HepG2 (cell line): ENCODE measurements around the gene RTP3. TPM values are rescaled to one million over a fixed set of nuclear protein-coding genes. Genes with fewer than 3 reads are reported as not detected.
A peak's percentile ranks its signal among the peaks of the same experiment; 100 is the strongest.

Experiments
- ATAC-seq: fragments of 200-7000 bp; cut with Tn5 transposase; 3 replicates; pipeline ENCODE4 v1.9.1; 2020; ENCODE audit warnings: mild to moderate bottlenecking, moderate library complexity
- BruUV-seq: library from RNA; stranded (reverse); fragments of 400-500 nt; replicated peaks from 2 replicates; lab custom pipeline; 2021; lab: Mats Ljungman, UMichigan
- CTCF ChIA-PET: fragments of 300-600 bp; formaldehyde crosslinking; extraction: SDS; loops from one replicate; lab custom pipeline; 2021; ENCODE audit warnings: low total read pairs, inconsistent platforms, low intra/inter-chr PET ratio; lab: Yijun Ruan, JAX
- POLR2A ChIA-PET: fragments of 350-600 bp; sonication (Branson Sonifier 250); formaldehyde crosslinking; loops from one replicate; lab custom pipeline; 2020; ENCODE audit warnings: antibody characterized with exemption, inconsistent platforms; lab: Yijun Ruan, JAX
- DNase-seq: peaks from one replicate; pipeline ENCODE4 v3.0.0-alpha.2; 2015; ENCODE audit warnings: low spot score
- FAIRE-seq: peaks from 3 replicates; lab custom pipeline; 2011; peaks lifted over from hg19 to GRCh38; lab: Jason Lieb, UNC
- H2AFZ ChIP-seq: one replicate; pipeline ENCODE4 v1.6.1; 2011; ENCODE audit warnings: low read length, inconsistent platforms
- H3K27ac ChIP-seq: fragments of 300-600 bp; 3 replicates; pipeline ENCODE4 v1.8.0; 2011; ENCODE audit warnings: mixed run types, mild to moderate bottlenecking, mixed read lengths, low read length, inconsistent platforms; ENCODE audit not compliant: insufficient read depth; ENCODE audit errors: extremely low read length
- H3K27me3 ChIP-seq, 2 experiments: fragments of 200-600 bp in 1 of 2; 2 replicates in 1 of 2; 3 replicates in 1 of 2; pipeline versions ENCODE4 v1.6.0 to v1.8.0; 2011; ENCODE audit warnings: low read length in 2 of 2, mild to moderate bottlenecking in 2 of 2, moderate library complexity in 2 of 2, inconsistent platforms in 1 of 2; ENCODE audit not compliant: insufficient read depth in 2 of 2, control insufficient read depth in 1 of 2
- H3K36me3 ChIP-seq, 2 experiments: fragments of 200-600 bp in 1 of 2; replicated peaks in 1 of 2; 2 replicates in 1 of 2; 3 replicates in 1 of 2; pipeline versions ENCODE4 v1.5.1 to v1.8.0; 2011; ENCODE audit warnings: low read length in 2 of 2, inconsistent platforms in 1 of 2; ENCODE audit not compliant: insufficient read depth in 2 of 2, control insufficient read depth in 1 of 2
- H3K4me1 ChIP-seq: 2 replicates; pipeline ENCODE4 v1.5.1; 2012; ENCODE audit warnings: low read length, inconsistent platforms; ENCODE audit not compliant: insufficient read depth
- H3K4me2 ChIP-seq: 2 replicates; pipeline ENCODE4 v1.6.0; 2011; ENCODE audit warnings: low read depth, low read length, inconsistent platforms
- H3K4me3 ChIP-seq, 3 experiments: fragments of 200-600 bp in 1 of 3; sonication (generic), shearing (Covaris generic) in 1 of 3; replicated peaks in 1 of 3; 2 replicates each; pipeline ENCODE4 v1.5.1; 2011 to 2016; ENCODE audit warnings: low read length in 3 of 3, inconsistent platforms in 2 of 3, low read depth in 2 of 3, mild to moderate bottlenecking in 2 of 3, control low read depth in 1 of 3, mixed read lengths in 1 of 3; ENCODE audit not compliant: insufficient read depth in 1 of 3
- H3K79me2 ChIP-seq: one replicate; pipeline ENCODE4 v1.6.1; 2011; ENCODE audit warnings: low read length, inconsistent platforms; ENCODE audit not compliant: insufficient read depth
- H3K9ac ChIP-seq: 2 replicates; pipeline ENCODE4 v1.6.0; 2011; ENCODE audit warnings: mild to moderate bottlenecking, low read depth, low read length, inconsistent platforms; ENCODE audit not compliant: insufficient read depth
- H3K9me3 ChIP-seq: 2 replicates; pipeline ENCODE4 v1.5.1; 2012; ENCODE audit warnings: mild to moderate bottlenecking, low read length
- H4K20me1 ChIP-seq: 2 replicates; pipeline ENCODE4 v1.6.0; 2011; ENCODE audit warnings: inconsistent platforms, mild to moderate bottlenecking, low read length, moderate library complexity; ENCODE audit not compliant: insufficient read depth
- EP300 ChIP-seq, 3 experiments: sonication (generic) in 1 of 3; formaldehyde crosslinking in 1 of 3; IDR thresholded peaks; 2 replicates each; pipeline versions ENCODE4 v1.5.1 to v1.6.1; 2011 to 2020; ENCODE audit warnings: low read depth in 2 of 3, low read length in 2 of 3, borderline replicate concordance in 1 of 3, improper control_type of control experiment in 1 of 3, mild to moderate bottlenecking in 1 of 3, missing genetic modification reagents in 1 of 3, moderate library complexity in 1 of 3
- SOX6 ChIP-seq, 2 experiments: fragments of 450-650 bp in 1 of 2; sonication (generic) in 1 of 2; formaldehyde crosslinking in 1 of 2; IDR thresholded peaks; 2 replicates each; pipeline versions ENCODE4 v1.4.0 to v1.6.1; 2017 to 2020; ENCODE audit warnings: antibody characterized with exemption in 1 of 2, mild to moderate bottlenecking in 1 of 2, missing genetic modification reagents in 1 of 2
- SP2 ChIP-seq: sonication (generic); formaldehyde crosslinking; IDR thresholded peaks from 2 replicates; pipeline ENCODE4 v1.5.1; 2020; ENCODE audit warnings: mild to moderate bottlenecking, missing genetic modification reagents
- YEATS4 ChIP-seq: sonication (generic); formaldehyde crosslinking; IDR thresholded peaks from 2 replicates; pipeline ENCODE4 v1.4.0; 2020; ENCODE audit warnings: missing genetic modification reagents, borderline replicate concordance
- ZNF17 ChIP-seq: sonication (generic); formaldehyde crosslinking; IDR thresholded peaks from 2 replicates; pipeline ENCODE4 v1.5.0; 2020; ENCODE audit warnings: mild to moderate bottlenecking, missing genetic modification reagents
- WGBS: methylation state at CpG from one replicate; pipeline ENCODE4 v1.1.6; 2017; ENCODE audit warnings: low lambda C conversion rate; 5-methylcytosine and 5-hydroxymethylcytosine counted together
- in situ Hi-C: cut with HindIII; loops from 2 replicates; pipeline ENCODE4 v1.10.0; 2017; ENCODE audit warnings: low pct_unique_long_range_greater_than_20kb; ENCODE audit not compliant: extremely low pct_ligation_motif_present
- intact Hi-C: fragments of 100-400 bp; cut with micrococcal nuclease; formaldehyde crosslinking; loops from one replicate; pipeline ENCODE4 v1.10.0; 2022; ENCODE audit not compliant: unreplicated experiment
- polyA plus RNA-seq, 8 experiments: library from polyadenylated mRNA; depleted of rRNA in 3 of 8; stranded (reverse) in 7 of 8; unstranded in 1 of 8; fragments of >200 nt; fragmentation: Illumina TruSeq in 4 of 8; extraction: Trizol in 4 of 8; gene quantifications; 2 replicates each; pipeline versions ENCODE4 v1.2.1 to v1.2.3, GENCODE V29; 2011 to 2016; ENCODE audit warnings: low read depth in 4 of 8, missing spikeins in 1 of 8, mixed read lengths in 1 of 8; ENCODE audit not compliant: insufficient read depth in 1 of 8
- total RNA-seq, 5 experiments: library from RNA; depleted of rRNA; stranded (reverse); fragments of >200 nt; fragmentation: Illumina TruSeq; extraction: Trizol; gene quantifications; 2 replicates each; pipeline ENCODE4 v1.2.3, GENCODE V29; 2016; ENCODE audit warnings: low read depth in 1 of 5

RTP3 gene
- total and polyA plus RNA-seq, 2 of the 13 experiments (the other 11 are each of a cell fraction or from before 2014, with no cell fraction given): 0.09 TPM; not detected in 1

GRCh38 chr3:46498916-46499519 is 1.2 kb downstream of the RTP3 start:
- Histone ChIP-seq H2AFZ (no peak overlapping the region), H3K27ac (no peak overlapping the region), H3K4me2 (no peak overlapping the region), H3K4me1 (peaks cover 13% of the 10 kb centered on the region), H3K79me2 (no peaks in the 10 kb centered on the region), H4K20me1 (0 out of 2 replicates have a peak, but pooled peaks cover 3% of the 10 kb centered on the region), H3K9me3 (no peaks in the 10 kb centered on the region), H3K4me3 (no peak overlapping the region), H3K27me3 (peaks cover 0 to 1% of the 10 kb centered on the region in 2 experiments; a peak in 2 of 5 replicates), H3K9ac (no peak overlapping the region), H3K36me3 (no peaks in the 10 kb centered on the region)
- DNase-seq: no peak
- WGBS: 64% methylated on average over 6 of the region's 6 CpGs
- CTCF ChIA-PET: no interaction called here
- POLR2A ChIA-PET: interaction anchor here (1.7 kb wide), 1 partner anchor 59 kb away, joined by 4 read pairs; no protein-coding TSS in a partner anchor
- ATAC-seq: peak; percentile 45; the same call in 2 of the 3 replicates
- no peak for TF ChIP-seq SP2 (CRISPR knock-in tag)
- TF ChIP-seq YEATS4 (CRISPR knock-in tag): no peak
- no peak for TF ChIP-seq SOX6 (IDR thresholded peaks at IDR 0.05)
- TF ChIP-seq SOX6 (CRISPR knock-in tag; IDR thresholded peaks at IDR 0.05): no peak
- no peak for TF ChIP-seq EP300 (IDR thresholded peaks at IDR 0.05; ENCODE audit: low read depth in 2 of 2, low read length in 2 of 2)
- TF ChIP-seq EP300 (CRISPR knock-in tag; IDR thresholded peaks at IDR 0.05; ENCODE audit: borderline replicate concordance): no peak
- TF ChIP-seq ZNF17: no peak
- in situ Hi-C loops: no loop called here
- no peak for FAIRE-seq
- no TSS peak for BruUV-seq
- intact Hi-C loops: no loop called here
